ENCODE results near the gene CLIC1. TPM values are rescaled to one million over a fixed set of nuclear protein-coding genes. Genes with fewer than 3 reads are reported as not detected.

Gene CLIC1
- total RNA-seq, 4 donors from 2014 or later: 191 to 427 (median 276) TPM

DNA sequence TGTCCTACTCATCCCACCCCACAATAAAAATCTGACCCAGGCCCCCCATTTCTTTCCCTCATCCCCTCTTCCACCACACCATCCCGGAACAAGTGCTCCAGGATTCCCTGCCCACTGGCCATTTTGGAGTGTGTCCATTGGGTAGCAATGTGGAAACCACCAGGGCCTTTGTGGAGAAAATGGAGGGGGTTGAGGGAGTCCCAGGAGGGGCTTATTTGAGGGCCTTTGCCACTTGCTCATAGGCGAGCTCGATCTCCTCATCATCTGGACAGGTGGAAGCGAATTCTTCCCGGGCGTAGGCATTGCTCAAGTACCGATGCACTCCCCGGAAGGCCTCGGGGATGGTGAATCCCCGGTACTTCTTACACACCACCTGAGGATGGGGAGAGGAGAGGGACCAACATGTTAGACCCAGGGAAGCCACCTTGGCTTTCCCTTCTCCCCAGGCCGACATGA, 5.7 kb downstream of the CLIC1 start:
- H3K9me3 ChIP-seq: no peaks in the 10 kb centered on the region
- peaks cover 0 to 79% (median 31%) of the 10 kb centered on the region in 3 donors for H3K4me1 ChIP-seq
- TF ChIP-seq, protein P1, sequence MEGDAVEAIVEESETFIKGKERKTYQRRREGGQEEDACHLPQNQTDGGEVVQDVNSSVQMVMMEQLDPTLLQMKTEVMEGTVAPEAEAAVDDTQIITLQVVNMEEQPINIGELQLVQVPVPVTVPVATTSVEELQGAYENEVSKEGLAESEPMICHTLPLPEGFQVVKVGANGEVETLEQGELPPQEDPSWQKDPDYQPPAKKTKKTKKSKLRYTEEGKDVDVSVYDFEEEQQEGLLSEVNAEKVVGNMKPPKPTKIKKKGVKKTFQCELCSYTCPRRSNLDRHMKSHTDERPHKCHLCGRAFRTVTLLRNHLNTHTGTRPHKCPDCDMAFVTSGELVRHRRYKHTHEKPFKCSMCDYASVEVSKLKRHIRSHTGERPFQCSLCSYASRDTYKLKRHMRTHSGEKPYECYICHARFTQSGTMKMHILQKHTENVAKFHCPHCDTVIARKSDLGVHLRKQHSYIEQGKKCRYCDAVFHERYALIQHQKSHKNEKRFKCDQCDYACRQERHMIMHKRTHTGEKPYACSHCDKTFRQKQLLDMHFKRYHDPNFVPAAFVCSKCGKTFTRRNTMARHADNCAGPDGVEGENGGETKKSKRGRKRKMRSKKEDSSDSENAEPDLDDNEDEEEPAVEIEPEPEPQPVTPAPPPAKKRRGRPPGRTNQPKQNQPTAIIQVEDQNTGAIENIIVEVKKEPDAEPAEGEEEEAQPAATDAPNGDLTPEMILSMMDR (IDR thresholded peaks at IDR 0.05): no peak
- TF ChIP-seq POLR2A (IDR thresholded peaks at IDR 0.05) (no peak), POLR2AphosphoS5 (IDR thresholded peaks at IDR 0.05) (no peak), EP300 (IDR thresholded peaks at IDR 0.05) (no peak)
- WGBS, 2 donors (ENCODE audit: low coverage in 1 of 2): 84% methylated on average over 4 of the region's 11 CpGs; no CpG with 5 or more reads in 1 of the 2 donors
- peak overlapping the region in 1 of 2 donors; percentile 80 for H3K4me3 ChIP-seq
- H3K36me3 ChIP-seq: peaks cover 0 to 64% of the 10 kb centered on the region in 2 donors
- ATAC-seq: no peak
- H3K27ac ChIP-seq: peak overlapping the region; percentile 94 to 99 (median 96)
- no peaks in the 10 kb centered on the region for H3K27me3 ChIP-seq

DNA sequence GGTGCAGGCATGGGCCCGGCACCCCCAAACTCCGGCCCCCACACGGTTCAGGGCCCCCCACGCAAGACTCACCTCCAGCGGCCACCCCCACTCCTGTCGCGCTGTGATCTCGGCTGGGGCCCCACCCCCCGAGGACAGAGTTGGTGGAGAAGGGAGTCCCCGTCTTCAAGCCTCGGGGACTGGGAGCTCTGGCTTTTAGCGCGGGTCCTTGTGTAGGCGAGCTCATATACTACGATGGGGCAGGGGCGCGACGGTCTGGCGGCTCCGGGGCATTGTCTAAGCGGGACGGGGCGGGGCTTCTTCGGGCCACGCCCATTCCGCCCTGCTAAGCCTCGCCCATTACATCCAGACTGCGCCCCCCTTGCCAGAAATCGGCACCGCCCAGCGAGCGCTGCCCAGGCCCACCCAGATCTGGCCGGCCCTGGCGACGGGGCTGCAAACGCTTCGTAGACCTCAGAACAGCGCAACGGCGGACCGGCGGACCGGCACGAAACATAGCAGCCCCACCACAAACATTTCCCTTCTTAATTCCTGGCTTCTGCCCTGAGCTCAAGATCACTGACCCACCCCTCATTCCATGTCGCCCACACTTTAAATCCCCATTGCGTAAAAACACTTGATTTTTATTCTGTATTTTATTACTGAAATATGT, 6.2 kb downstream of the CLIC1 start:
- Histone ChIP-seq H3K27me3 (no peaks in the 10 kb centered on the region), H3K36me3 (peaks cover 0 to 69% of the 10 kb centered on the region in 2 donors)
- WGBS, 2 donors (ENCODE audit: low coverage in 1 of 2): 4% methylated on average over 8 to 11 of the region's 46 CpGs

DNA sequence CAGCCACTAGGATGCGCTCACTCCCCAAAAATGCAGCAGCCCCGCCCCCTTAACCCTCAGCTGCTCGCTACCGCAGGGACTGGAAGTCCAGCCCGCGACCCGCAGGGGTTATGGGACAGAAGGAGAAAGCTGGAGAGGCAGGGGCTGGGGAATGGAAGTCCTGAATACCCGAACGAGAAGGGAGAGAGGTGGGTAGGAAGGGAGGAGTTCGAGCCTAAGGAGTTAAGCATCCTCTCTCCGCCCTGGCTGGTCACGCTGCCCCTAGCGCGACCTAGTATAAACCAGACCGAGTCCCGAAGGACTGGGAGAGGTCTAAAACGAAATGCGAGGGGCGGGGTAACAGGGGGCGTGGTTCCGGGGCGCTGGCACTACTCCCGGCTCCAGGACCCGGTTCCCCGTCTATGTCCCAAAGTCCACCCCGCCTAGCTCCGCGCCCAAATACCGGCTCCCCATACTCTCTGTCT, 6.8 kb downstream of the CLIC1 start:
- Histone ChIP-seq H3K27ac (peak overlapping the region; percentile 94 to 99 (median 96)), H3K4me3 (peak overlapping the region; percentile 80 to 92), H3K36me3 (peaks cover 0 to 72% of the 10 kb centered on the region in 2 donors), H3K27me3 (no peaks in the 10 kb centered on the region), H3K9me3 (no peaks in the 10 kb centered on the region), H3K4me1 (peaks cover 0 to 70% (median 29%) of the 10 kb centered on the region in 3 donors)
- 0% methylated on average over 3 to 7 of the region's 29 CpGs for WGBS, 2 donors (ENCODE audit: low coverage in 1 of 2)
- peak; percentile 92 for ATAC-seq
- TF ChIP-seq POLR2AphosphoS5 (IDR thresholded peaks at IDR 0.05) (peak; percentile 68), EP300 (IDR thresholded peaks at IDR 0.05) (no peak), POLR2A (IDR thresholded peaks at IDR 0.05) (no peak)
- TF ChIP-seq, protein P1 (IDR thresholded peaks at IDR 0.05): peak in 2 of 4 experiments; percentile 63 to 75

More for the DNA sequence above, 6.2 kb downstream of the CLIC1 start:
- Histone ChIP-seq H3K4me1 (peaks cover 0 to 76% (median 31%) of the 10 kb centered on the region in 3 donors), H3K27ac (peak overlapping the region; percentile 94 to 99 (median 96)), H3K4me3 (peak overlapping the region; percentile 80 to 92), H3K9me3 (no peaks in the 10 kb centered on the region)
- peak; percentile 85 for ATAC-seq
- no peak for TF ChIP-seq EP300 (IDR thresholded peaks at IDR 0.05)
- peak; percentile 42 to 43 for TF ChIP-seq POLR2A (IDR thresholded peaks at IDR 0.05)
- TF ChIP-seq POLR2AphosphoS5 (IDR thresholded peaks at IDR 0.05): peak; percentile 47

DNA sequence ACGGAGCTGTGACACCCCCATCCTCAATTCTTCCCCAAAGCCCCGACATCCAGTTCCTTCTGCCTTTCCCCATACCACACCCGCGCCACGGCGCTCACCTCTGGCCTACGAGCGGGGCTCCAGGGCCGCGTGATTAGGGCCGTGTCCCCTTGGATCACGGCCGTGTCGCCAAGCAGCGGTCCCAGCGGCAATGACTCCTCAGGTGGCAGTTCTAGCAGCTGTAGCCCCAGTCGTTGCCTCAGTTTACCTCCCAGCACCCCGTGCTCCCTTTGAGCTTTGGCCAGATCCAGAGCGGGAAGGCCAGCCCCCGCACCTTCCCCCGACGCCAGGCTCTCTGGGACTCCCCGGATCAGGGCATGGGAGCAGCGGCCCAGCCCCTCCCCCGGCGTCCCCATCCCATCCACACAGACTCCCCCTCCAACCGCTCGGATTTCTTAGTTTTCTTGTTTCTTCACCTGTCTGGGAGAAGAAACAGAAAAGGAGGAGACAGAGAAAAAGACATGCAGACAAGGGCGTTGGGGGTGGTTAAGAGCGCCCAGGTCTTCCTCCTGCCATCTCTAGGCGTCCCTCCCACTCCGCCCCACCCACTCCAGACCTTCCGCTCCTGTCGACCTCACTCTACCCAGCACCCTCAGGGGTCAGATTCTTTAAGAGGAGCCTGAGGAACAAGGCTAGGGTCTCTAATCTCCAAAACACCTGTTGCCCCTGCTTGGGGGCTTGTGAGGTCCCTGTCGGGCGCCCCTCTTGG, 7.4 kb downstream of the CLIC1 start, which contains the start of gene DDAH2:
TSS of gene DDAH2 (minus strand) at position 533 of the 748 bp plus-strand sequence. CDS start at position 395, 138 bp downstream.
- Histone ChIP-seq H3K36me3 (peaks cover 0 to 68% of the 10 kb centered on the region in 2 donors), H3K4me1 (peaks cover 0 to 64% (median 23%) of the 10 kb centered on the region in 3 donors), H3K27ac (peak within 1 kb of the TSS; percentile 94 to 99 (median 96)), H3K27me3 (no peaks in the 10 kb centered on the region), H3K4me3 (peak within 1 kb of the TSS; percentile 80 to 92), H3K9me3 (no peaks in the 10 kb centered on the region)
- TF ChIP-seq POLR2AphosphoS5 (IDR thresholded peaks at IDR 0.05) (no peak), POLR2A (IDR thresholded peaks at IDR 0.05) (peak in 1 of 2 donors; percentile 8)
- TF ChIP-seq, protein P1 (IDR thresholded peaks at IDR 0.05): peak in 1 of 4 experiments; percentile 56
- peak; percentile 26 for ATAC-seq
- 0 to 5% methylated on average over 3 to 7 of the region's 36 CpGs for WGBS, 2 donors (ENCODE audit: low coverage in 1 of 2)

Data from gastroesophageal sphincter (tissue), 4 donors.